IPS DF 19.7 (cell line): ENCODE measurements around the gene FCHSD2.

Experiments
- DNase-seq: peaks from one replicate; pipeline ENCODE4 v3.0.0-alpha.2; 2013; ENCODE audit warnings: low read depth, low spot score

The FCHSD2 gene

GRCh38 chr11:73172992-73173656 lies 31.0 kb upstream of the FCHSD2 start:
- DNase-seq: no peak

GRCh38 chr11:73171436-73172161 lies 29.5 kb upstream of the FCHSD2 start:
- DNase-seq: no peak

- no peak for DNase-seq
Observed at GRCh38 chr11:73170140-73170539, 28.0 kb upstream of the FCHSD2 start.

- DNase-seq: no peak
Observed at GRCh38 chr11:73168925-73169579, 26.9 kb upstream of the FCHSD2 start.

- DNase-seq: no peak
Observed at GRCh38 chr11:73167363-73167954, 25.3 kb upstream of the FCHSD2 start.

- DNase-seq: no peak
Observed at GRCh38 chr11:73164803-73165540, 22.9 kb upstream of the FCHSD2 start.

- no peak for DNase-seq
Observed at GRCh38 chr11:73163638-73164174, 21.6 kb upstream of the FCHSD2 start.

- no peak for DNase-seq
Observed at GRCh38 chr11:73162196-73162740, 20.1 kb upstream of the FCHSD2 start.

- no peak for DNase-seq
Observed at GRCh38 chr11:73160005-73160760, 18.1 kb upstream of the FCHSD2 start.

- DNase-seq: no peak
Observed at GRCh38 chr11:73159297-73159696, 17.2 kb upstream of the FCHSD2 start.

- DNase-seq: no peak
Observed at GRCh38 chr11:73158356-73159051, 16.4 kb upstream of the FCHSD2 start.

- DNase-seq: no peak
Observed at GRCh38 chr11:73157101-73158010, 15.2 kb upstream of the FCHSD2 start.

GRCh38 chr11:73156686-73157085 lies 14.6 kb upstream of the FCHSD2 start:
- no peak for DNase-seq

GRCh38 chr11:73156114-73156513 lies 14.0 kb upstream of the FCHSD2 start:
- DNase-seq: no peak

- no peak for DNase-seq
Observed at GRCh38 chr11:73155102-73155501, 13.0 kb upstream of the FCHSD2 start.

GRCh38 chr11:73154178-73154577 lies 12.1 kb upstream of the FCHSD2 start:
- DNase-seq: no peak

GRCh38 chr11:73152861-73153483 lies 10.9 kb upstream of the FCHSD2 start:
- peak; percentile 47 for DNase-seq
